HG03095 (cell line): ENCODE results near the gene ANKRD6.

Experiments used
- ATAC-seq: cut with Tn5 transposase; IDR thresholded peaks from one replicate; pipeline ENCODE4 v1.9.1; 2021; ENCODE audit warnings: moderate library complexity; ENCODE audit not compliant: unreplicated experiment

ANKRD6 gene

DNA sequence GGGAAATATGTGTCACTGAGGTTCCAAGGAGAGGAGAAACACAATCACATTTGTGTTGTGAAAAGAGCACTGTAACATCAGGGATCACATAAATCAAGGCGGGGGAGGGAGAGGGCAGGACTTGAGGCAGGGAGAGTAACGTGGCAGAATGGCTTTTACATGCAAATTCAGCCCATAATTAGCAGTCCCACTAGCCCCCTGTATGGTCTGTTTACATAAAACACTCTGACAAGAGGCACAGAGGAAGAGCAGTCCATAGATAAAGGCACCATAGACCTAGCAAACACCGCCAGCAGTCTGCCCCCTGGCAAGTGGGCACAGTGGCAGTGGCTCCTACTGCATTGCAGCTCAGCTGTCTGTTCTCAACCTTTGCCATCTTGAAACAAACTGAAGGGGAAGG, 122.9 kb downstream of the ANKRD6 start:
- no peak for ATAC-seq

DNA sequence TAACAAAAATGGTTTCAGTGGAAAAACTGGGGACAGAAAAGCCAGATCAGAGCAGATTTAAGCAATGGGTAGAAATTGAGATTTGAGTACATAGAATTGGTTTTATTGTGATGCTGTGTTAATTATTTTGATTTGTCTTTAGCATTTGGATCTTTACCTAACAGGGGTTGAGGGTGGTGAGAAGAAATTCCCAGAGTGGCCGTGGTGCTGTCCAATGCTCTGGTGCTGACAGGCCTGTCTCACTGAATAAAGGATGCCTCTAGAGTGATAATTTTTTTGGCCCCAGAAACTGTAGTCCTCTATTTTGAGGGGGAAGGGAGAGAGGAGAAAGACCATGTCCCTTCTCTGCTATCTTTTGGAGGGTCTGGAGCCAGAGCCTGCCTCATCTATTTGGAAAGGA, 126.5 kb downstream of the ANKRD6 start:
- no peak for ATAC-seq

DNA sequence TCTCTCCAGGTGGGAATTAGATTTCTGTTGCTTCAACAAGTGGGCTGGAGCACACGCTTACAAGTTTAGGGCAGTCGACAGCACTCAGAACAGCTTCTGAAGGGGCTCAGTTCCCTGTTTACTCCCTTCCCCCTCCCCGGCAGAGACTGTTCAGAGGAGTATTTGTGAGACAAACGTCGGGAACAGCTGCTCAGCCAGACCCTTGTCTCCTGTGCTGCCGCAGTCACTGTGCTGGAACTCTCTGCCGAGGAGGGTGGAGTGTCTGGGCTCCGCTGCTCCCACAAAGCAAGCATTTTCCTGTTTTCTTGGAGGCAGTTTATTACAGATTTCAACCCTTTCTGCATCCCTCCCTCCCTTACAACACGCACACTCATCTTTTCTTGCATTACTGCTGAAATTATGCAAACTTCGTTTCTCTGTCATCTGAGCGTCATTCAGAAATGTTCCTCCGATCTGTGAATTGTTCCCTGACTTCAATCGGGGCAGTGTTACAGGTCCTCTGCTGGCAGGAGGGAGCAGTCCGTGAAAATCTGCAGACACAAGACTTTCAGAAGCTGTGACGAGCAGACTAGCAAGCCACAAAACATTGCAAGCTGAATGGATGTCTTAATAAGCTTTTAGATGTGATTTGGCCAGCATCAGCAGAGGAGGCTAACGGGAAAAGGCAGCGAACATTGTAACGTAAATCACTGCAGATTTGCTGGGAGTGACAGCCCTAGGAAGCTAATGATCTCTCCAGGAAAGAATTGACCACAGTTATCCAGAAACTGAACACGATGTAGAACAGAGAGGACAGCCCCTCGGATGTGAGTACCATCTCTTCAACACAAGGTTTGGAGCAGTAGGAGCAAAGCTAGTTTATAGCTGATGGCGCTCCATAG, 129.4 kb downstream of the ANKRD6 start:
- no peak for ATAC-seq

DNA sequence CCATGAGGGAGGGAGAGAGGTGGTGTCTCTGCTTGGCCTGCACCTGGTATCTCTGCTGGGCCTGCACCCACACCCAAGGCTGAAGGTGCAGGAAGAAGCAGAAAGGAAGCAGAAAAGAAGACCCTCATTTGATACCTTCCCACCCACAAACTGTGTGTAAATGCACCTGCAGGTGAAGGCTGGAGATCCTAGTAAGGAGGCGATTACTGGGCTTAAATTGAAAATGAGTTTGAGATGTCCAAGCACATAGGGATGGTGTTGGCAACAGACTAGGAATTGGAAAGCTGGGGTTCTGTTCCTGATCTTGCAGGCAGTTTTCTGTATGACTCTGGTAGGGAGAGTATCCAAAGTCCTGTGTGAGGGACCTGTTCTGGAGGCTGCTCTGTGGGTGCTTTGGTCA, 130.9 kb downstream of the ANKRD6 start:
- no peak for ATAC-seq

DNA sequence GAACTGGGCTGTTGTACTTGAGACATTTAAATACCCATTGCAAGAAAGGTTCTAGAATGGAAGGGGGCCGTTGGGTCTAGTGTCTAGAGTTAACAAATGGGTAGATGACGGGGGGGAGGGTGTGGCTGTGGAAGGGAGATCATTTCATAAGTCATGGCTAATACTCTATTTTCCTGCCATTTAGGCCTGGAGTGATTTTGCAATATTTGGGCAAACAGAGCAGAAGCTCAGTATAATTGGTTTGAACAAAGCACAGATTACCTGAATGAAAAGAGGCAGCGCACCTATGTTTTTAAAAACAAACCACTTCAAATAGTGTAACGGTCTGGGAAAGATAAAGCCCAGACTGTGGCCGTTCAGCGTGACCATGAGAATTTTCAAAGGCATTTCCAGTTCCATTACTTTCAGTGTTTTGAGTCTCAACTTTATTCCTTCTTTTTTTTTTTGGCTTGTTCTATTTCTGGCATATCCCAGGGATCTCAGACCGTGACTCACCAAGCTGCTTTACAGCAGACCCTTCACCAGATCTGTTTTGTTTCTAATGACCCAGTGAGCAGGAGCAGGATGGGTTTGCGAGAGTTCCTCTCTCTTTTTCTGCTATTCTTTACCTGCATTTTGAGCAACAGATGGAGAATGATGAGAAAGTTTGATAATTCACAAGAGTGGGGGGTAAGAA, 131.9 kb downstream of the ANKRD6 start:
- no peak for ATAC-seq

DNA sequence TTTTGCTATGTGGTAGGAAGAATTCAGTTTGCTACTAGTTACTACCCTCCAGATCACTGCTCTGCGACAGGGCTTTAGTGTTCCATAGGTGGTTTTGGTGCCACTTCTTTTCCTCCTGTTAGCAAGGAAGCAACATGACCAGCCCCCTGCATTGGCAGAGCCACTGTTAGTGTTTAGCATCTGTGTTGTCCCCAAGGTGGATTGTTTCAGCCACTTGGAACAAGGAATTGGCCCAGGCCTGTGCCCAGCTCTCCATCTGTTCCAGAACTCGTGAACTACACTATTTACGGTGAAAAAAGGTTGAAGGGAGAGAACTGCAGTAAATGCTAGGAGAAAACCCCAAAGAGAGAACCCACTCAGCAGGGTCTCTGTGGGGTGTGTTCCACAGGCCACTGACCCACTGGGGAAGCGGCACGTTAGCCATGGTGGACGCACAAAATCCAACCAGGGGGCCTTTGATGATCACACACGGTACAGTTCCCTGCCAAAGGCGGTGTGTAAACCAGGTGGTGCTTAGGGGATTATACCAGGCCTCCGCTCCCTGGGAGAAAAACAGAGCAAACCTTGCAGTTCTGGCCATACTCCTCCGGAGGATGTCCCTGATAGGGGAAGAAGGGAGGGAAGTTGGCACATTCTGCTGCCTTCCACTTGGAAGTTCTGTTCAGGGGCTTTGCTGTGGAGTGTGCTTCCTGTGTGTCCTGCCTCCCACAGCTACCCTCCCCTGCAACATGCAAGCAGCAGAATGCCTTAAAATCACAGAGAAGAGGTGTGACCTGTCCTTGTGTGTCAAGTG, 133.3 kb downstream of the ANKRD6 start:
- no peak for ATAC-seq

DNA sequence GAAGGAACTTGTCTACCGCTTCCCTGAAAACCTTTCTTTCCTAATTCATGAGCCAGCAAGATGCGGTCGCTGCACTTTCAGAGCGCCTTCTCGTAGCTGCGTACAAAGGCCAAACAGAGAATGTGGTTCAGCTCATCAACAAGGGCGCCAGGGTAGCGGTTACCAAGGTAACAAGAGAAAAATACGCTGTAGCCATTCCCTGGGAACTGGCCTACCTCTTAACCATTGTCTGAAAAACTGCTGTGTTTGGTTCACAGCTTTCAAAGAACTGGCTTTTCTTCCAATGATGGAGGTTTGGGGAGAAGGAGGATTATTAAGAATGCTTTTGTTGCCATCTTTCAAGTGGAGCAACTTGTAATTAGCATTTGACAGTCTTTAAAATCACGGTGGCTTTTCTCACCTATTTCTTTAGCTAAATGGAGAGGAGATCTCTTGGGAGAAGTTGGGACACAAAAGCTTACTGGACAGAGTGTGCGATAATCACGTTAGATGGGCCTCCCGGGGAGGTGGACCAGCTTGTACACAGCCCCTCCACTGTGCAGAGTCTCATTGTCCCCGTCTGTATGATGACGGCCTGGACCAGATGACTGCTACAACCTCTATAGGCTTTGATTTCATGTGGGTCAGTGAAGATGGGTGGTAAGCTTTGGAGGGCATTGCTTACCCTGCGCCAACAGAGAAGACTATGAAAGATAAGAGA, 134.1 kb downstream of the ANKRD6 start:
- ATAC-seq: no peak

DNA sequence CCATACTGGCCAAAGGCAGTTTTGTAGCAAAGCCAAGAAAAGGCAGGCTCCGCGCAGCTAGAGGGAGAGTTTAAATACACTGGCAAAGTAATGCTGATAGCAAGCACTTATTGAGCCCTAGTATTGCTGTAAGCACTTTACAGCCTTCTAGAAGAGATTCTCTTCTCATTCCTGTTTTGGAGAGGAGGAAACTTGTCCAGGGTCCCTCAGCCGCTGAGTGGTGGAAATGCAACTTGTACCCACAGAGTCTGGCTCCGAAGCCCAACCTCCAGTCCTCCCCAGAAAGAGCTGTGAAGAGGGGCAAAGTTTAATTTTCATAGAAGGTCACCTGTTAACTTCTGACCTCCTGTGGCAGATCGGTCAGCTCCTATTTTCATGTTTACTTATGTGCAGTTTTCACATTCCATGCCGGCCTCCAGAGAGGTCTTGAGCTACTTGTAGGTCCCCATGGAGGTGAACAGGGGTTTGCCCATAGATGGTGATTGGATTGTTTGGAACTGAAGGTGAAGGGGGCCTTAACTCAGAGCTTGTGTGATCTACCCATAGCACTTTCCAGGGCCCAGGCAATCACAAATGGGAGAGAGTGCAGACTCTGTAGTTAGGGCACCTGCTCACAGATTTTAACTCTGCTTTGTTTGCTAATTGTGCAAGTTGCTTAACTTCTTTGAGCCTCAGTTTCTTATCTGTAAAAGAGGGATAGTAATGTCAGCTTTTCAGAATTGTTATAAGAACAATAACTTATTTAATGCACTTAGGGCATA, 134.9 kb downstream of the ANKRD6 start:
- no peak for ATAC-seq

DNA sequence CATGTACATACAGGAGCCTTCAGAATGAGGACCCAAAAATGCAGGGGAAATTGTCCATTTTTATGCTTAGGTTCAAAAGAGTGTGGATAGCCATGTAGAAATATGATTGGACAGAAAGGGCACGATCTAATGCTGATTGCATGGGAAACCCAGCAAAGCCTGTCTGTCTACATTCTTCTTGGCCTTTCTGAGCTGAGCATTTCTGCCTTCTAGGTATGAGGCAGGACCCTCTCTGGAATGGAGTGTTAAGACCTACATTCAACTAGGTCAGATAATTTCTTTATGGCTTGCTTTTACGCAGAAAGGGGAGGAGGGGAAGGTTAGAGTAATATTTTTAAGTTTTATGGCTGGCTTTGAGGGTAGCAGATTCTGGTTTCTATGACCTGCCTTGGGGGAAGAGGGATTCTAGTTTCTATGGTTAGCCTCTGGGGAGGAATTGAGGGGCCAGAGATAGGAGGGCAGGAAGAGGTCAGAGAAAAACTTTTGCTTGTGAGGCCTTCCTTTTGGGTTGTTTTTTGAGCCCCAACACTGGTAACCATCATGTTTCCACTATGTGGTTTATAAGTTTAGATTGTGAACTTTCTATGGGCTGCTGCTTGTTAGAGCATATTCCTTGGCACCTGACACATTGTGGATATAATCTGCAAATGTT, 142.1 kb downstream of the ANKRD6 start:
- no peak for ATAC-seq

DNA sequence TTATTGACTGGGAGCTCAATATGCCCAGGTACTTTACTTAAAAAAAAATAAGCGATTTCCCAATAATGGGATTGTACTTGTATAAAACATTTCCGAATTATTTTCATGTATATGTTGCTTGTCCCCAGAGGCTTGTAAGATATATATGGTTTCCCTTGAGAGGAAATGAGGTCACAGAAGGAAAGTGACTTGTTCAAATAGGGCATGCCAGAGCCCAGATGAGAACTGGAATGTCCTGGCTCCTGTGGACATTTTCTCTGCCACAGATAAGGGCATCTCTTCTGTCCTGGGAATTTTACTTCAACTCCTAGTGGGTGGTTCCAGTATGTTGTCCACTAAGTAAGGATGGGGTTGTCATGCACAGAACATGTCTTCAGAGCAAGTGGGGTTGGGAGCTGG, 142.6 kb downstream of the ANKRD6 start:
- no peak for ATAC-seq

DNA sequence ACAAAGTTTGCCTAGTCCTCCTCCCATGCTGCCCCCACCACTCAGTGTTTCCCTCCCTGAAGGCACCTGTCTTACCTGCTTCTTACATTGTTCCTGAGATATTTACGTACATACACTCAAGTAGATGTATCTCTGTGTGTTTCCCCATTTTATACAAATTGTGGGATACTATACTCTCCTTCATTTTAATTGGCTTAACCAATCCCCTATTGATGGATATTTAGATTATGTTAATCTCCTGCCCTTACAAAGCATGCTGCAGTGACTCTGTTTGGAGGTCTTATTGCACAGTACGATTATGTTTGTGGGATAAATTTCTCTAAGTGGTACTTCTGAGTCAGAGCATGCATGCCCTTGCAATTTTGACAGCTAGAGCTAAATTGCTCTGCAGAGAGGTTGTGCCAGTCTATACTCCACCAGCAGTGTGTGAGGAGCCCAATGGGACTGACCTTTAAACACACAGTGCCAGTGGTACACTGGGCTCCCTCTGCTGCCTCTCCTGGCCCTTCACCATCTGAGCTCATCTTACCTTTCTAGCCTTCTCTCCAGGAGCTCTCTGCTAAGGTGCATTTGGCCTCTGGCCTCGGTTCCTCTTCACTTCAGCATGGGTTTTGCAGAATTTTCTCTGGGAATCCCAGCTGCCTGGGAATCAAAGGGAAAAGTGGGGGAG, 148.2 kb downstream of the ANKRD6 start:
- ATAC-seq: no peak

DNA sequence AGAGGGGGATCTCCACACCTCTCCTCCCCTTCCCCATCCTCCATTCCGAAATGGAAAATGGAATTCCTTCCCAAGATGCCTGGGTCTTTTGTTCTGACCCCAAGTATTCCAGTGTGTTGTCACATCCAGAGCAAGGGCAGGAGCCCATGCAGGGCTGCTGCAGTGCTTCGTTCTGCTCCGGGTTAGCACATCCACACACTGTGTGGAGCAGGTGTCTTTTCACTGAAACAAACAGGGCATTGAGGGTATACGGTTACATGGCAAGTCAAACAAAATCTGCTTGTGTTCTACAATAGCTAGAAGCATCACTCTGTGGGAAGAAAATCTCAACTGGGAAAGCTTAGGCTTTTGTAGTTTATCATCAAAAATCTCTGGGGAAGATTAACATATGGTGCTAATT, 148.7 kb downstream of the ANKRD6 start:
- no peak for ATAC-seq

DNA sequence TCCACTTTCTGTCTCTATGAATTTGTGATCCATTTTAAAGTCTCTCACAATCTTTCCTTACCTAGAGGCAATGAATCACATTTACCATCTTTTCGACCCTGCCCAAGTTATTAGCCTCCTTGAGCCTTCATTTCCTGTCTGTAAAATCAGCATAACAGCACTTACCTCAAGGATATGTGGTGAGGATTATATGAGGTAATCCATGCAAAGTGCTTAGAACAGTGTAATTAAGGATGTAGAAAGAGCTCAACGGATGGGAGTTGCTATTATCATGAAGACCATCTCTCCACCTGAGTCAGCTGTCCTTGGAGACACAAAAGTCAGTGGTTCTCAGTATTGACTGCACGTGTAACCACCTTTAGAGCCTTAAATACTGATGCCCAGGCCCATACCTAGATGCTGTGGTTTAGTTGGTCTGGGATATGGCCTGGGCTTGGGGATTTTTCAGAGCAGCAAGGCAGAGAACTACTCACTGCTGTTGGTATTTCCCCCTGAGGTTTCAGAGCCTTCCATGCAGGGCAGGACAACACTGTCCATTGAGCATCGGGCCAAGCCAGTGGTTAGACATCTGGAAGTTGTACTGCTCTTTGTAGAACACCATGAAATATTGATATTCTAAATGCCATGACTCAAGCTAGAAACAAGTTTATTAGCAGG, 149.8 kb downstream of the ANKRD6 start:
- ATAC-seq: no peak

DNA sequence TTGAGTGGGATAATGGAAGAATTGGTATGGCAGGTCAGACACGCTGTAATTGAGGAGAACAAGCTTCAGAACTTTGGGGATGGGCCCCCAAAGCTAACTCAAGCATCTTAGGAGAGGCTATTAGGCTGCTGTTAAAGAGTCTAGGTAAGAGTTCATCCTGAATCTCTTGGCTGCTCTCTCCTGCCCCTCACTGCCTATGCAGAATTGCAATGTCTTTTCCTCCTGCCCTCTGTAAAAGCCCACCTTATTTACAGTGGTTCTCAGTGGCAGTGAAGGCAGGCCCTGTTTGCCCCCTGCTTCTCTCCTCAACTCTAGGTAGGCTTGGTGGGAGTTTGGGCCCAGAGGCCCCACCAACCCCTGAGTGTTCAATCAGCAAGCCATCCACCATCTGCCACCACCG, 150.6 kb downstream of the ANKRD6 start:
- ATAC-seq: no peak

DNA sequence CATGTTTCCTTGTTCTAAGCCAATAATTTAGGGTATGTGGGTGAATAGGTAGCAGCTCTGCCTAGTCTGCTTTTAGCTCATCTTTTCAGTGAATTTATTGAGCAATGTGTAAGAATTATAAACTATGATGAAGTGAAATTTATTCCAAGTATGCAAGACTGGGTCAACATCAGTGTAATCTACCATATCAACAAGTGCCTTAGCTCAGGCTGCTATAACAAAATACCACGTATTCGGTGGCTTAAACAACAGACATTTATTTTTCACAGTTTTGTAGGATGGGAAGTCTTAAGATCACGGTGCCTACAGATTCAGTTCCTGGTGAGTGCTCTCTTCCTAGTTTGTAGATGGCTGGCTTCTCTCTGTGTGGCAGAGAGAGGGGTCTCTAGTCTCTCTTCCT, 151.6 kb downstream of the ANKRD6 start:
- ATAC-seq: no peak

DNA sequence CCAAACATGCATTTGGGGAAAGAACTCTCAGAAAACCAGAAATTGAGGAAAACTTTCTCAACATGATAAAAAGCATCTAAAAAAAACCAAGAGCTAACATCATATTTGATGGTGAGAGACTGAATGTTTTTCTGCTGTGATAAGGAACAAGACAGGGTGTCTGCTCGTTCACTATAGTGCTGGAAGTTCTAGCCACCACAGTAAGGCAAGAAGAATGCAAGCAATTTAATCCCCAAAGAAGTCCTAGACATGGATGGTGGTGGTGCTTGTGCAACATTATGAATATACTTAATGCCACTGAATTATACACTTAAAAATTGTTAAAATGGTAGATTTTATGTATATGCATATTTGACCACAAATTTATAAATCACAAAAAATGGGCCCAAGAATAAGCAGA, 152.2 kb downstream of the ANKRD6 start:
- no peak for ATAC-seq

DNA sequence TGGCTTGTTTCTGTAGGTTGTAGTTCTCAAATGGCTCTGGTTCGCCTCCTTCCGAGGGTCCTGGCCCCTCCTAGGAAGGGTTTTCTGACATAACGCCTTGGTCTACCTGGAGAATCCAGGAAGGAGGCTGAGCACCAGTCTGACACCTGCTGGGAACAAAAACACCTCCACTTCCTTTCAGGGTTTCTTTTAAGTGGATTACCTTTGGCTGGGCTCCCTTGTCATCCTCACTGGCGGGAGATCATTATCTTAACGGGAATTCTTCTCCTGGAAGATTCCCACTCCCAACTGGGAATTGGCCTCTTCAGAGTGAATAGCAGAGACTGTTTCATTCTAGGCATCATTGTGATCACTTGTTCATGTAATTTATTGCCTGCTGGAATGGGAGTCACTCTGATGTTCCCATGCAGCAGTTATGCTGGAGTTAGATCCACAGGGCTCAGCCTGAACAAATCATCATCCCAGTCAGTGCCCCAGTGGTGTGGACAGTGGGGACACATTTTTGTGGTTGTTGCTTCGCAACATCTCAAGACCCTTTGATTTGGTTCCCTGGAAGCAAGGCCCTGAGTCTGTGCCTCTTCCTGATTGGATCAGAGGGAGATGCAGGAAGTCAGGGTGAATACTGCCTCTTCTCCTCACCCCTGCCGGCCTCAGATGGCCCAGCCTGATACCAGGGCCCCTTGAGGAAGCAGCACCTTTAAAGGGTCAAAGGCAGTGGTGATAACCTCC, 156.5 kb downstream of the ANKRD6 start:
- no peak for ATAC-seq

DNA sequence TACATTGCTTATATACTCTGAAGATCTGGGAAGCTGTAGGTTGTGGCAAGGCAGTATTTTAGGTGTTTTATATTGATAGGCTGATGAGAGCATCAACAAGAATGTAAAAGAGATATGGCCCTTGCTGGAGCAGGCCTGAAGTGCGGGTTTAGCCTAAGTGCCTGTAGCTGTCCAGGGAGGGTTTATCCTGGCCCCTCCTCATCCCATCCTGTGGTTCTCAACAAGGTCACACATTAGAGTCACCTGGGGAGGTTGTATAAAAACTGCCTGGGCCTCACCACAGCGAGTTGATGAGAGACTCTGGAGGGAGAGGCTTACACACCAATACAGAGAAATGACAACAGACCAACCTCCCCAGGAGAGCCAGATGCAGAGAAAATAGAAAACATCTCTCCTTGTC, 157.2 kb downstream of the ANKRD6 start:
- ATAC-seq: no peak
